GM23338 (cell line): Measurements from ENCODE around the gene SURF4. TPM values are rescaled to one million over a fixed set of nuclear protein-coding genes. Genes with fewer than 3 reads are reported as not detected.

Experiments
- ATAC-seq: fragments of 200-7000 bp; cut with Tn5 transposase; 3 replicates; pipeline ENCODE4 v1.9.1; 2020
- DNase-seq: peaks from one replicate; pipeline ENCODE4 v3.0.0-alpha.2; 2015; ENCODE audit warnings: low spot score
- H2AFZ ChIP-seq: fragments of 200-600 bp; sonication (generic); 2 replicates; pipeline ENCODE4 v1.8.0; 2016; ENCODE audit warnings: antibody characterized with exemption, mild to moderate bottlenecking, moderate library complexity
- H3F3A ChIP-seq: fragments of 200-600 bp; sonication (generic); replicated peaks from 2 replicates; pipeline ENCODE4 v1.8.0; 2017; ENCODE audit warnings: antibody characterized with exemption, mixed run types, low read depth
- H3K27ac ChIP-seq: fragments of 200-600 bp; sonication (generic); 2 replicates; pipeline ENCODE4 v1.6.1; 2016; ENCODE audit warnings: low read depth
- H3K27me3 ChIP-seq: fragments of 200-600 bp; sonication (generic); 2 replicates; pipeline ENCODE4 v1.8.0; 2016; ENCODE audit warnings: mild to moderate bottlenecking, mixed run types, moderate library complexity; ENCODE audit not compliant: insufficient read depth
- H3K36me3 ChIP-seq: fragments of 200-600 bp; sonication (generic); 2 replicates; pipeline ENCODE4 v1.8.0; 2016; ENCODE audit warnings: mild to moderate bottlenecking; ENCODE audit not compliant: insufficient read depth
- H3K4me1 ChIP-seq: fragments of 200-600 bp; sonication (generic); 2 replicates; pipeline ENCODE4 v1.8.0; 2016; ENCODE audit warnings: mild to moderate bottlenecking, moderate library complexity; ENCODE audit not compliant: insufficient read depth
- H3K4me2 ChIP-seq: fragments of 200-600 bp; sonication (generic); 2 replicates; pipeline ENCODE4 v1.7.1; 2017; ENCODE audit warnings: mixed run types
- H3K4me3 ChIP-seq: fragments of 200-600 bp; sonication (generic); 2 replicates; pipeline ENCODE4 v1.6.1; 2016; ENCODE audit warnings: mixed run types
- H3K79me2 ChIP-seq: fragments of 200-600 bp; sonication (generic); replicated peaks from 2 replicates; pipeline ENCODE4 v1.8.0; 2017; ENCODE audit warnings: mild to moderate bottlenecking; ENCODE audit not compliant: insufficient read depth
- H3K9me2 ChIP-seq: fragments of 200-600 bp; sonication (generic); 2 replicates; pipeline ENCODE4 v1.8.0; 2017; ENCODE audit not compliant: insufficient read depth
- H4K20me1 ChIP-seq: fragments of 200-600 bp; sonication (generic); replicated peaks from 2 replicates; pipeline ENCODE4 v1.8.0; 2017; ENCODE audit warnings: mild to moderate bottlenecking; ENCODE audit not compliant: insufficient read depth
- H3K27ac Mint-ChIP-seq: 2 replicates; pipeline ENCODE4 v1.8.0; 2020; ENCODE audit warnings: inconsistent platforms, mild to moderate bottlenecking, moderate library complexity, mixed read lengths
- H3K27me3 Mint-ChIP-seq: 3 replicates; pipeline ENCODE4 v1.8.0; 2022; ENCODE audit warnings: low read depth, mild to moderate bottlenecking, moderate library complexity, mixed read lengths, inconsistent platforms; ENCODE audit not compliant: insufficient read depth, poor library complexity
- H3K36me3 Mint-ChIP-seq: 3 replicates; pipeline ENCODE4 v1.8.0; 2021; ENCODE audit warnings: low read depth, mild to moderate bottlenecking, inconsistent platforms, moderate library complexity, mixed read lengths
- H3K4me1 Mint-ChIP-seq: 3 replicates; pipeline ENCODE4 v1.8.0; 2020; ENCODE audit warnings: mild to moderate bottlenecking, inconsistent platforms, mixed read lengths
- H3K4me3 Mint-ChIP-seq: 3 replicates; pipeline ENCODE4 v1.8.0; 2021; ENCODE audit warnings: moderate library complexity, mild to moderate bottlenecking, inconsistent platforms, mixed read lengths
- H3K9me3 Mint-ChIP-seq: 3 replicates; pipeline ENCODE4 v1.8.0; 2020; ENCODE audit warnings: moderate library complexity, mild to moderate bottlenecking, inconsistent platforms, mixed read lengths
- CREB1 ChIP-seq: fragments of 250-450 bp; sonication (Bioruptor Pico); IDR thresholded peaks from 2 replicates; pipeline ENCODE4 v1.5.0; 2020; ENCODE audit warnings: low read depth, mild to moderate bottlenecking, moderate library complexity
- EZH2 ChIP-seq: fragments of 200-600 bp; sonication (generic); IDR thresholded peaks from one replicate; pipeline ENCODE4 v1.8.0; 2017; ENCODE audit warnings: antibody characterized with exemption, mild to moderate bottlenecking, low read depth; ENCODE audit not compliant: unreplicated experiment
- EZH2phosphoT487 ChIP-seq: fragments of 200-600 bp; sonication (generic); IDR thresholded peaks from one replicate; pipeline ENCODE4 v1.8.1; 2018; ENCODE audit warnings: antibody characterized with exemption; ENCODE audit not compliant: unreplicated experiment
- JUNB ChIP-seq: IDR thresholded peaks from one replicate; pipeline ENCODE4 v1.6.1; 2016; ENCODE audit warnings: antibody characterized with exemption; ENCODE audit not compliant: unreplicated experiment
- NANOG ChIP-seq: IDR thresholded peaks from 2 replicates; pipeline ENCODE4 v1.6.1; 2016; ENCODE audit warnings: antibody characterized with exemption, borderline replicate concordance
- POLR2AphosphoS5 ChIP-seq: IDR thresholded peaks from 2 replicates; pipeline ENCODE4 v1.6.1; 2016; ENCODE audit warnings: antibody characterized with exemption, low read depth
- STAT1 ChIP-seq: IDR thresholded peaks from one replicate; pipeline ENCODE4 v1.6.1; 2016; ENCODE audit warnings: antibody characterized with exemption; ENCODE audit not compliant: unreplicated experiment
- ZNF331 ChIP-seq: fragments of 250-450 bp; sonication (Bioruptor Pico); IDR thresholded peaks from 2 replicates; pipeline ENCODE4 v1.5.0; 2020; ENCODE audit warnings: low read depth, mild to moderate bottlenecking, moderate library complexity
- polyA plus RNA-seq: library from polyadenylated mRNA; unstranded; fragments of >200 nt; fragmentation: Nextera tagmentation; extraction: Ambion mirVana; gene quantifications from 2 replicates; pipeline ENCODE4 v1.2.1, GENCODE V29; 2016
- total RNA-seq: library from RNA; depleted of rRNA; stranded (reverse); fragments of >200 nt; shearing (Covaris generic); gene quantifications from 2 replicates; pipeline ENCODE4 v1.2.3, GENCODE V29; 2014
- TF ChIP-seq, protein P1 (sequence below): IDR thresholded peaks from 2 replicates; pipeline ENCODE4 v1.6.1; 2016; ENCODE audit warnings: antibody characterized with exemption
- TF ChIP-seq, protein P2 (sequence below), 2 experiments: fragments of 200-600 bp in 1 of 2; sonication (generic) in 1 of 2; conservative IDR thresholded peaks; 2 replicates each; pipeline versions ENCODE4 v1.5.1 to v1.6.1; 2016 to 2017; ENCODE audit warnings: antibody characterized with exemption in 2 of 2, low read depth in 2 of 2, mild to moderate bottlenecking in 2 of 2, moderate library complexity in 1 of 2
- TF ChIP-seq, protein P3 (sequence below): fragments of 250-450 bp; sonication (Bioruptor Pico); IDR thresholded peaks from 2 replicates; pipeline ENCODE4 v1.5.0; 2020; ENCODE audit warnings: mild to moderate bottlenecking, moderate library complexity

The SURF4 gene
- total and polyA plus RNA-seq, 2 experiments from 2014 or later, result 66.3 to 242 TPM

DNA sequence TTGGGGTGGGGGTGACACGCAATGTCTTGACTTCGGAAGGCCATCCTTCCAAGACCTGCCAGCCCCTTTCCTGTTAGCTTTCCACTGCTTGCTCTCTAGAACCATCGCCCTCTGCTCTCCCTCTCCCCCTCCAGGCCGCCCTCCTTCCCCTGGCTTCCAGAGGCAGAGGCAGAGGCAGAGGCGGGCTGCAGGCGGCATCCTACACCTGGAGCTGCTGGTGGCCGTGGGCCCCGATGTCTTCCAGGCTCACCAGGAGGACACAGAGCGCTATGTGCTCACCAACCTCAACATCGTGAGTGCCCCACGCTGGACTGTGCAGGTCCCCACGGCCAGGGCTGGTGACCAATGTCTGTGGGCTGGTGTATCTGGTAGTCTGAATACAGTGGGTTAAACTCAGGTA lies 48.3 kb upstream of the SURF4 start:
- Histone ChIP-seq H3K27ac (no peak overlapping the region), H3K36me3 (no peaks in the 10 kb centered on the region), H3K4me1 (peaks cover 7% of the 10 kb centered on the region), H2AFZ (no peak overlapping the region), H3K27me3 (no peaks in the 10 kb centered on the region), H3K4me2 (no peak overlapping the region), H4K20me1 (no peaks in the 10 kb centered on the region), H3K4me3 (no peak overlapping the region), H3F3A (peaks cover 12% of the 10 kb centered on the region; the same call in 1 of the 2 replicates), H3K9me2 (no peaks in the 10 kb centered on the region), H3K79me2 (no peaks in the 10 kb centered on the region)
- Mint-ChIP-seq H3K4me1 (peaks cover 25% of the 10 kb centered on the region), H3K4me3 (no peak overlapping the region), H3K27me3 (peaks cover 17% of the 10 kb centered on the region), H3K36me3 (peaks cover 13% of the 10 kb centered on the region), H3K9me3 (peaks cover 12% of the 10 kb centered on the region; the same call in 2 of the 3 replicates), H3K27ac (no peak overlapping the region)
- DNase-seq (no peak), ATAC-seq (no peak)
- TF ChIP-seq POLR2AphosphoS5, result no peak
- no peak for TF ChIP-seq ZNF331 (CRISPR knock-in tag)
- no peak for TF ChIP-seq STAT1
- no peak for TF ChIP-seq NANOG

DNA sequence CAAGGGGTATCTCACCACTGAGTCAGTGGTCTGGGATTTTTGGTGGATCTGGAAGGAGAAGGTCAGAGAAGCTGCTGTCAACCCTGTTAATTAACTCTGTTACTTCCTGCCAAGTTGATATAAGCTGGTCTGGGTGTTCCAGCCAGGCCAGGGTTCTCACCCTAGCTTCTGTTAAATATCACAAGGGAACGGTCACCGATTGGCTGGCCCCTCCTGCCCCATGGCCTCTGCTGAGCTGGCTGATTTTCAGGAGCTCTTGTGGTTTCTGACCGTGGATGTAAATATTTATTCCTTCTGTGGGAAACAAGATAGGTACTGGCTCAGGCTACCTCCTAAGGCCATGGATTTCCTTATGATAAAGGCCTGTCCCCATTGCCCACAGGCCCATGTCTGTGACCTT lies 47.4 kb upstream of the SURF4 start:
- Histone ChIP-seq H3K4me2 (no peak overlapping the region), H3K79me2 (no peaks in the 10 kb centered on the region), H3K4me3 (no peak overlapping the region), H2AFZ (no peak overlapping the region), H3K27ac (no peak overlapping the region), H3K9me2 (no peaks in the 10 kb centered on the region), H4K20me1 (no peaks in the 10 kb centered on the region), H3K27me3 (no peaks in the 10 kb centered on the region), H3K36me3 (no peaks in the 10 kb centered on the region), H3K4me1 (peaks cover 11% of the 10 kb centered on the region), H3F3A (peaks cover 15% of the 10 kb centered on the region)
- no peak overlapping the region for H3K4me3 Mint-ChIP-seq
- DNase-seq, result no peak
- H3K27me3 Mint-ChIP-seq, result peaks cover 22% of the 10 kb centered on the region
- peaks cover 19% of the 10 kb centered on the region; the same call in 2 of the 3 replicates for H3K9me3 Mint-ChIP-seq
- peaks cover 35% of the 10 kb centered on the region for H3K4me1 Mint-ChIP-seq
- no peak overlapping the region for H3K27ac Mint-ChIP-seq
- peaks cover 17% of the 10 kb centered on the region for H3K36me3 Mint-ChIP-seq
- ATAC-seq, result no peak
- TF ChIP-seq JUNB (no peak), EZH2 (no peak), STAT1 (no peak), CREB1 (CRISPR knock-in tag) (no peak), ZNF331 (CRISPR knock-in tag) (no peak), NANOG (no peak), EZH2phosphoT487 (no peak)
- TF ChIP-seq, protein P1, sequence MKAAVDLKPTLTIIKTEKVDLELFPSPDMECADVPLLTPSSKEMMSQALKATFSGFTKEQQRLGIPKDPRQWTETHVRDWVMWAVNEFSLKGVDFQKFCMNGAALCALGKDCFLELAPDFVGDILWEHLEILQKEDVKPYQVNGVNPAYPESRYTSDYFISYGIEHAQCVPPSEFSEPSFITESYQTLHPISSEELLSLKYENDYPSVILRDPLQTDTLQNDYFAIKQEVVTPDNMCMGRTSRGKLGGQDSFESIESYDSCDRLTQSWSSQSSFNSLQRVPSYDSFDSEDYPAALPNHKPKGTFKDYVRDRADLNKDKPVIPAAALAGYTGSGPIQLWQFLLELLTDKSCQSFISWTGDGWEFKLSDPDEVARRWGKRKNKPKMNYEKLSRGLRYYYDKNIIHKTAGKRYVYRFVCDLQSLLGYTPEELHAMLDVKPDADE, result no peak
- TF ChIP-seq, protein P2, sequence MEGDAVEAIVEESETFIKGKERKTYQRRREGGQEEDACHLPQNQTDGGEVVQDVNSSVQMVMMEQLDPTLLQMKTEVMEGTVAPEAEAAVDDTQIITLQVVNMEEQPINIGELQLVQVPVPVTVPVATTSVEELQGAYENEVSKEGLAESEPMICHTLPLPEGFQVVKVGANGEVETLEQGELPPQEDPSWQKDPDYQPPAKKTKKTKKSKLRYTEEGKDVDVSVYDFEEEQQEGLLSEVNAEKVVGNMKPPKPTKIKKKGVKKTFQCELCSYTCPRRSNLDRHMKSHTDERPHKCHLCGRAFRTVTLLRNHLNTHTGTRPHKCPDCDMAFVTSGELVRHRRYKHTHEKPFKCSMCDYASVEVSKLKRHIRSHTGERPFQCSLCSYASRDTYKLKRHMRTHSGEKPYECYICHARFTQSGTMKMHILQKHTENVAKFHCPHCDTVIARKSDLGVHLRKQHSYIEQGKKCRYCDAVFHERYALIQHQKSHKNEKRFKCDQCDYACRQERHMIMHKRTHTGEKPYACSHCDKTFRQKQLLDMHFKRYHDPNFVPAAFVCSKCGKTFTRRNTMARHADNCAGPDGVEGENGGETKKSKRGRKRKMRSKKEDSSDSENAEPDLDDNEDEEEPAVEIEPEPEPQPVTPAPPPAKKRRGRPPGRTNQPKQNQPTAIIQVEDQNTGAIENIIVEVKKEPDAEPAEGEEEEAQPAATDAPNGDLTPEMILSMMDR (conservative IDR thresholded peaks at IDR 0.05; ENCODE audit: low read depth in 2 of 2), result no peak
- TF ChIP-seq, protein P3, sequence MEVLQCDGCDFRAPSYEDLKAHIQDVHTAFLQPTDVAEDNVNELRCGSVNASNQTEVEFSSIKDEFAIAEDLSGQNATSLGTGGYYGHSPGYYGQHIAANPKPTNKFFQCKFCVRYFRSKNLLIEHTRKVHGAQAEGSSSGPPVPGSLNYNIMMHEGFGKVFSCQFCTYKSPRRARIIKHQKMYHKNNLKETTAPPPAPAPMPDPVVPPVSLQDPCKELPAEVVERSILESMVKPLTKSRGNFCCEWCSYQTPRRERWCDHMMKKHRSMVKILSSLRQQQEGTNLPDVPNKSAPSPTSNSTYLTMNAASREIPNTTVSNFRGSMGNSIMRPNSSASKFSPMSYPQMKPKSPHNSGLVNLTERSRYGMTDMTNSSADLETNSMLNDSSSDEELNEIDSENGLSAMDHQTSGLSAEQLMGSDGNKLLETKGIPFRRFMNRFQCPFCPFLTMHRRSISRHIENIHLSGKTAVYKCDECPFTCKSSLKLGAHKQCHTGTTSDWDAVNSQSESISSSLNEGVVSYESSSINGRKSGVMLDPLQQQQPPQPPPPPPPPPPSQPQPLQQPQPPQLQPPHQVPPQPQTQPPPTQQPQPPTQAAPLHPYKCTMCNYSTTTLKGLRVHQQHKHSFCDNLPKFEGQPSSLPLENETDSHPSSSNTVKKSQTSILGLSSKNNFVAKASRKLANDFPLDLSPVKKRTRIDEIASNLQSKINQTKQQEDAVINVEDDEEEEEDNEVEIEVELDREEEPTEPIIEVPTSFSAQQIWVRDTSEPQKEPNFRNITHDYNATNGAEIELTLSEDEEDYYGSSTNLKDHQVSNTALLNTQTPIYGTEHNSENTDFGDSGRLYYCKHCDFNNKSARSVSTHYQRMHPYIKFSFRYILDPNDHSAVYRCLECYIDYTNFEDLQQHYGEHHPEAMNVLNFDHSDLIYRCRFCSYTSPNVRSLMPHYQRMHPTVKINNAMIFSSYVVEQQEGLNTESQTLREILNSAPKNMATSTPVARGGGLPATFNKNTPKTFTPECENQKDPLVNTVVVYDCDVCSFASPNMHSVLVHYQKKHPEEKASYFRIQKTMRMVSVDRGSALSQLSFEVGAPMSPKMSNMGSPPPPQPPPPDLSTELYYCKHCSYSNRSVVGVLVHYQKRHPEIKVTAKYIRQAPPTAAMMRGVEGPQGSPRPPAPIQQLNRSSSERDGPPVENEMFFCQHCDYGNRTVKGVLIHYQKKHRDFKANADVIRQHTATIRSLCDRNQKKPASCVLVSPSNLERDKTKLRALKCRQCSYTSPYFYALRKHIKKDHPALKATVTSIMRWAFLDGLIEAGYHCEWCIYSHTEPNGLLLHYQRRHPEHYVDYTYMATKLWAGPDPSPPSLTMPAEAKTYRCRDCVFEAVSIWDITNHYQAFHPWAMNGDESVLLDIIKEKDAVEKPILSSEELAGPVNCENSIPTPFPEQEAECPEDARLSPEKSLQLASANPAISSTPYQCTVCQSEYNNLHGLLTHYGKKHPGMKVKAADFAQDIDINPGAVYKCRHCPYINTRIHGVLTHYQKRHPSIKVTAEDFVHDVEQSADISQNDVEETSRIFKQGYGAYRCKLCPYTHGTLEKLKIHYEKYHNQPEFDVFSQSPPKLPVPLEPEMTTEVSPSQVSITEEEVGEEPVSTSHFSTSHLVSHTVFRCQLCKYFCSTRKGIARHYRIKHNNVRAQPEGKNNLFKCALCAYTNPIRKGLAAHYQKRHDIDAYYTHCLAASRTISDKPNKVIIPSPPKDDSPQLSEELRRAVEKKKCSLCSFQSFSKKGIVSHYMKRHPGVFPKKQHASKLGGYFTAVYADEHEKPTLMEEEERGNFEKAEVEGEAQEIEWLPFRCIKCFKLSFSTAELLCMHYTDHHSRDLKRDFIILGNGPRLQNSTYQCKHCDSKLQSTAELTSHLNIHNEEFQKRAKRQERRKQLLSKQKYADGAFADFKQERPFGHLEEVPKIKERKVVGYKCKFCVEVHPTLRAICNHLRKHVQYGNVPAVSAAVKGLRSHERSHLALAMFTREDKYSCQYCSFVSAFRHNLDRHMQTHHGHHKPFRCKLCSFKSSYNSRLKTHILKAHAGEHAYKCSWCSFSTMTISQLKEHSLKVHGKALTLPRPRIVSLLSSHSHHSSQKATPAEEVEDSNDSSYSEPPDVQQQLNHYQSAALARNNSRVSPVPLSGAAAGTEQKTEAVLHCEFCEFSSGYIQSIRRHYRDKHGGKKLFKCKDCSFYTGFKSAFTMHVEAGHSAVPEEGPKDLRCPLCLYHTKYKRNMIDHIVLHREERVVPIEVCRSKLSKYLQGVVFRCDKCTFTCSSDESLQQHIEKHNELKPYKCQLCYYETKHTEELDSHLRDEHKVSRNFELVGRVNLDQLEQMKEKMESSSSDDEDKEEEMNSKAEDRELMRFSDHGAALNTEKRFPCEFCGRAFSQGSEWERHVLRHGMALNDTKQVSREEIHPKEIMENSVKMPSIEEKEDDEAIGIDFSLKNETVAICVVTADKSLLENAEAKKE (CRISPR knock-in tag), result no peak
